ENCODE data around the gene TRAP1.

The TRAP1 gene

DNA sequence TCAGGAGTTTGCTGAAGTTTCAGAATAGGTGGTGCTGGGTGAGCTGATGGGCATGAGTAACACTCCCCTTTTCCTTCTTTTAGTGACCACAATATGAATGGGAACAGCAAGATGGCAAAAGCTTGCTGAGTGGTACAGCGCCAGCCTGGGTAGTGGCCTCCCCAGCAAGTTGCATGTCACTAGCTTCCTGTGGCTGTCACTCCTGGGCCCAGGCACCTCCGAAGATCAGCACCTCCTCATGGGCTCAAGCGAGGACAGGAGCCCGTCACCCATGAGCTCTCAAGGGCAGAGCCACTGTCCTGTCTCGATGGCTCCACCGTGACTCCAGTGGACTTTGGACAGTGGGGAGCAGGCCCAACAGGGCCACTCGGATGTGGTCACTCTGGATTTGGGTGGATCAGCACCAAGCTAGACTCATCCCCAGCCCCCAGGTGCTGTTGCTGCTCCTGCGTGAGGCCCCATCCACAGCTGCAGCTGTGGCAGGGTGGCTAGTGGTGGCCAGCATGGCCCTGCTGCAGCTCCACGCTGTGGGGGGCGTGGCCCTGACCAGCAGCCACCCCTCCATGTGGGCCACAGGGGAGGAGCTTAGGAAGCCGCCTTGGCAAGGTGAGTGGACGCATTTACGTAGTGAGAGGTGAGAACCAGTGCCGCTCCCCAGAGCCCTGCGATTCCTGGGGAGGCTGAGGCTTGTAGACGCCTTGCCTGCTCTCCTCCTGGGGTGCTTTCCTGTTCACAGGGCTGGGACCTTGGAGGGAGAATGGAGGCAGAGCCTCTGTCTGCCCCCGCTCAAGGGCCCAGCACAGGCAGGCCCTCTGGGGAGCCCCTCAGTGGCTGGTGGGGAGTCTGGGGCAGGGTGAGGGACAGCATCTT, 76.5 kb downstream of the TRAP1 start:
- no peak for DNase-seq (ENCODE audit: extremely low spot score)
- no peak for TF ChIP-seq L3MBTL2 (conservative IDR thresholded peaks at IDR 0.05)
- TF ChIP-seq ELF4 (IDR thresholded peaks at IDR 0.05), result no peak
- TF ChIP-seq, protein P1, sequence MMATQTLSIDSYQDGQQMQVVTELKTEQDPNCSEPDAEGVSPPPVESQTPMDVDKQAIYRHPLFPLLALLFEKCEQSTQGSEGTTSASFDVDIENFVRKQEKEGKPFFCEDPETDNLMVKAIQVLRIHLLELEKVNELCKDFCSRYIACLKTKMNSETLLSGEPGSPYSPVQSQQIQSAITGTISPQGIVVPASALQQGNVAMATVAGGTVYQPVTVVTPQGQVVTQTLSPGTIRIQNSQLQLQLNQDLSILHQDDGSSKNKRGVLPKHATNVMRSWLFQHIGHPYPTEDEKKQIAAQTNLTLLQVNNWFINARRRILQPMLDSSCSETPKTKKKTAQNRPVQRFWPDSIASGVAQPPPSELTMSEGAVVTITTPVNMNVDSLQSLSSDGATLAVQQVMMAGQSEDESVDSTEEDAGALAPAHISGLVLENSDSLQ (IDR thresholded peaks at IDR 0.05), result no peak
- TF ChIP-seq FOXM1 (IDR thresholded peaks at IDR 0.05; ENCODE audit: borderline replicate concordance), result no peak
- no peak for TF ChIP-seq ZNF384 (IDR thresholded peaks at IDR 0.05)
- TF ChIP-seq FOXK2 (IDR thresholded peaks at IDR 0.05), result no peak
- TF ChIP-seq SUZ12 (IDR thresholded peaks at IDR 0.05), result no peak
- no peak for TF ChIP-seq NFRKB (IDR thresholded peaks at IDR 0.05)
- no peak for TF ChIP-seq ARNT (IDR thresholded peaks at IDR 0.05)
- TF ChIP-seq SP1 (IDR thresholded peaks at IDR 0.05), result no peak
- no peak for TF ChIP-seq HDGF (IDR thresholded peaks at IDR 0.05; ENCODE audit: borderline replicate concordance)
- no peak for TF ChIP-seq BHLHE40 (IDR thresholded peaks at IDR 0.05; ENCODE audit: borderline replicate concordance)
- TF ChIP-seq CTBP1 (IDR thresholded peaks at IDR 0.05; ENCODE audit: borderline replicate concordance), result no peak
- CTCF ChIA-PET, result no interaction called here
- POLR2A ChIA-PET, result no interaction called here

DNA sequence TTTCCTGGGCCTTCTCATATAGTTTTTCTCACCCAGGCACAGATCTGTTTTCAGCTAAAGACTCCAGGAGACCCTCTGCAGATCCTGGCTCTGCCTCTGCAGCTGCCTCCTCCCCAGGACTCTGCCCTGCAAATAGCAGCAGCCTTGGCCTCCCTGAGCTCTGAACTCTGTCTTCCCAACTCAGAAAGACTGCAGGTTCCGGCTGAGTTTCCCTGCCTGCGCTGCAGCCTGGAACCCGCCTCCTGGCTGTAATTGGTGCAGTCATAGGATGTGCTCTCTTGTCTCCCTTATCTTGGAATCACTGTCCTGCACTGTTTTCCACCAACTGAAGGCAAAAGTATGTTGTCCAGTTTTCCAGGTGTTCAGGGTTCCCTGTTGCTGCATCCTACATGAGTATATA, 77.1 kb downstream of the TRAP1 start:
- no peak for DNase-seq (ENCODE audit: extremely low spot score)
- CTCF ChIA-PET, result interaction anchor here (0.7 kb wide), 1 partner anchor 20 kb away, joined by 3 read pairs; no protein-coding TSS in a partner anchor
- POLR2A ChIA-PET, result no interaction called here
- TF ChIP-seq LEF1 (IDR thresholded peaks at IDR 0.05; ENCODE audit: borderline replicate concordance) (no peak), NFRKB (IDR thresholded peaks at IDR 0.05) (no peak)

DNA sequence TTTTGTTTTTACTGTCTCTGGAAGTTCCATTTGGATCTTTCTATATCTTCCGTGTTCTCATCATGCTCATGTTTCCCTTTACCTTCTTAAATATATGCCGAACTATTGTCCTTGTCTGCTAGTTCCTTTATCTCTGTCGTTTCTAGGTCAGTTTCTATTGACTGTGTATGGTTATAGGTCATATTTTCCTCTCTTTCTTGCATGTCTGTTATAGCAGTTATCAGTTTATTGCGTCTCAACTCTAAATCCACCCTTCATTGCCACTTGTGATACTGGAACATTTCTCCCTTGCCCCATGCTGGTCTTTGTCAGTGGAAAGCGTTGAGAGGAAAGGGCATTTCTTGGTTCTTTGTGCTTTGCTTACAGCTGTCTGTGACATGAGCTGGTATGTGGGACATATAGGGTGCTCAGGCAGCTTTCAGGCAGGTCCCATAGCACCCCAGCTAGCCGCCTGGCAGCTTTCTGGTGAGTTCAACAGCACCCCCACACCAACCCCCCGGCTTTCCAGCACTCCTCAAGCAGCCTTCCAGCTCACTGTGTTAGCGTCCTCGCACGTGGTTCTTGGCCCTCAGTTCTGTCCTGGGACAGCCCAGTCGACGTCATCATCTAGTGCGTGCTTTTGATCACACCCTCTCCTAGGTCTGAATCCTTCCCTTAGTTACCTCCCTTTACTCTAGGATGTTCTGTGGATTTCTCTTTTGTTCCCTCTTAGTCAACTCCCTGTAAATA, 78.2 kb downstream of the TRAP1 start:
- POLR2A ChIA-PET, result no interaction called here
- TF ChIP-seq ARNT (IDR thresholded peaks at IDR 0.05) (no peak), TARDBP (IDR thresholded peaks at IDR 0.05) (no peak), L3MBTL2 (conservative IDR thresholded peaks at IDR 0.05) (no peak), ELF4 (IDR thresholded peaks at IDR 0.05) (no peak), BHLHE40 (IDR thresholded peaks at IDR 0.05; ENCODE audit: borderline replicate concordance) (no peak), FOXM1 (IDR thresholded peaks at IDR 0.05; ENCODE audit: borderline replicate concordance) (no peak), CTBP1 (IDR thresholded peaks at IDR 0.05; ENCODE audit: borderline replicate concordance) (no peak), HDGF (IDR thresholded peaks at IDR 0.05; ENCODE audit: borderline replicate concordance) (no peak), SUZ12 (IDR thresholded peaks at IDR 0.05) (no peak), FOXK2 (IDR thresholded peaks at IDR 0.05) (no peak), NFRKB (IDR thresholded peaks at IDR 0.05) (no peak)
- TF ChIP-seq, protein P1 (IDR thresholded peaks at IDR 0.05), result no peak
- no peak for DNase-seq (ENCODE audit: extremely low spot score)
- CTCF ChIA-PET, result no interaction called here

DNA sequence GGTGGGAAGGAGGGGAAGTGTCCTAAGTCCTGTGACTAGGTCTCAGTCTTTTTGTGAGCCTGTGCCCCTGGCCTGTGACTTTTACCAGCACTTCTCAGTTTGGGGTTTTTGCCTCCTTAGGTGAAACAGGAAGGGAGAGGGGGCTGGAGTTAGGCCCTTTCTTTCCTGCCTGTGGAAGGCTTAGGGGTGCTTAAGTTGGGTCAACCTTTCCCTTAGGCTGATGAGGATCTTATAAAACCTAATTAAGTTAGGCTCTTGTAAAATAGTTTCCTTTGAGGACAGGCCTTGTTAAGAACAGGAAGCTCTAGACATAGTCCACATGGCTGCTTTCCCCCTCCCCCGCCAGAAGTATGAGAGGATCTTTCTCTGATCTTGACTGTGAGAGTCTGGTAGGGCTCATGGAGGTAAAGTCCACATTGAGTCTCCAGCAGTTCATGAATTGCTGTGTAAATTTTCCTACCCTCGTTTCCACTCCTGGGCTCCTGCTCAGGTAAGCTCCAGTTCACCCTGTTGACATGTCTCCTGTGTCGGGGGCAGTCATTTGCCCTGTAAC, 79.9 kb downstream of the TRAP1 start:
- ChIA-PET POLR2A (no interaction called here), CTCF (interaction anchor here (0.6 to 1.4 kb wide), 2 partner anchors 16 to 38 kb away, joined by 3 to 4 read pairs; no protein-coding TSS in a partner anchor)
- no peak for DNase-seq (ENCODE audit: extremely low spot score)
- no peak for TF ChIP-seq LEF1 (IDR thresholded peaks at IDR 0.05; ENCODE audit: borderline replicate concordance)
- no peak for TF ChIP-seq ELF4 (IDR thresholded peaks at IDR 0.05)
- TF ChIP-seq FOXM1 (IDR thresholded peaks at IDR 0.05; ENCODE audit: borderline replicate concordance), result no peak
- no peak for TF ChIP-seq SUZ12 (IDR thresholded peaks at IDR 0.05)
- TF ChIP-seq ARNT (IDR thresholded peaks at IDR 0.05), result no peak
- TF ChIP-seq, protein P1 (IDR thresholded peaks at IDR 0.05), result no peak
- no peak for TF ChIP-seq ZNF384 (IDR thresholded peaks at IDR 0.05)
- TF ChIP-seq FOXA1 (IDR thresholded peaks at IDR 0.05), result no peak
- TF ChIP-seq L3MBTL2 (conservative IDR thresholded peaks at IDR 0.05), result no peak
- no peak for TF ChIP-seq SP1 (IDR thresholded peaks at IDR 0.05)
- TF ChIP-seq TARDBP (IDR thresholded peaks at IDR 0.05), result no peak
- TF ChIP-seq CTBP1 (IDR thresholded peaks at IDR 0.05; ENCODE audit: borderline replicate concordance), result no peak
- no peak for TF ChIP-seq HDGF (IDR thresholded peaks at IDR 0.05; ENCODE audit: borderline replicate concordance)

DNA sequence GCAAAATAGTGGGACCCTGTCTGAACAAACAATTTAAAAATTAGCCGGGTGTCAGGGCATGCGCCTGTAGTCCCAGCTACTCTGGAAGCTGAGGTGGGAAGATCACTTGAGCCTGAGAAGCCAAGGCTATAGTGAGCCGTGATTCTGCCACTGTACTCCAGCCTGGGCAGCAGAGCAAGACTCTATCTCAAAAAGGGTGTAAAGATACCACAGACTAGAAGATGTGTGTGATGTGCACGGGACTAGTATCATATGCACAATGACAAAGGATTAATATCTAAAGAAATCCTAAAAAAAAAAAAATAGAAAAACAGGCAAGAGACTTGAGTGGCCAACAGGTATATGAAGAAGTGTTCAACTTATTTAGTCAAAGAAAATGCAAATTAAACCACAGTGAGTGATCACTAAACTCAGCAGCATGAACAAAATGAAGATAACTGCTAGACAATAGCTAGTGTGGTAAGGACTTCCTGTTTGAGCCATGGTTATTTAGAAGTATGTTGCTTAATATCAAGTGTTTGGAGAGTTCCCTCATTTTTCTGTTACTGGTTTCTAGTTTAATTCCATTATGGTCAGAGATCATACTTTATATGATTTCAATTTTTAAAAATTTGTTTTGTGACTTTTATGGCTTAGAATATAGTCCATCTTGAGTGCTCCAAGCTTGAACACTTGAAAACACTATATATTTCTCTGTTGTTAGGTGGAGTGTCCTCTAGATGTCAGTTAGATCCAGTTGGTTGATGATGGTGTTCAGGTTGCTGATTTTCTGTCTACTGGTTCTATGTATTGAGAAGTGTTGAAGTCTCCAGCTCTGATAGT, 91.2 kb downstream of the TRAP1 start:
- no peak for DNase-seq (ENCODE audit: extremely low spot score)
- ChIA-PET POLR2A (no interaction called here), CTCF (interaction anchor here (0.6 kb wide), 2 partner anchors 10 to 159 kb away, joined by 3 read pairs; no protein-coding TSS in a partner anchor)
- TF ChIP-seq ELF4 (IDR thresholded peaks at IDR 0.05), result no peak
- no peak for TF ChIP-seq FOXK2 (IDR thresholded peaks at IDR 0.05)
- TF ChIP-seq FOXA1 (IDR thresholded peaks at IDR 0.05), result no peak
- TF ChIP-seq ARNT (IDR thresholded peaks at IDR 0.05), result no peak
- TF ChIP-seq HDGF (IDR thresholded peaks at IDR 0.05; ENCODE audit: borderline replicate concordance), result no peak
- TF ChIP-seq L3MBTL2 (conservative IDR thresholded peaks at IDR 0.05), result no peak
- no peak for TF ChIP-seq ZNF384 (IDR thresholded peaks at IDR 0.05)
